Uterus (tissue), 4 donors: ENCODE data around the gene ACSF3. TPM values are rescaled to one million over a fixed set of nuclear protein-coding genes. Genes with fewer than 3 reads are reported as not detected.
"Not testable (repeated sequence)": the region's sequence is repeated elsewhere in the genome, so short reads cannot be mapped to it uniquely, and the experiment has no call there.

Experiments
- DNase-seq, 2 donors: peaks; one replicate each; pipeline ENCODE4 v3.0.0-alpha.2; 2019 to 2020
- H3K27ac ChIP-seq, 2 donors: fragments of 200-600 bp; sonication (generic); 1 replicate in 1 of 2; 2 replicates in 1 of 2; pipeline ENCODE4 v1.5.1; 2016 to 2018
- H3K27me3 ChIP-seq, 2 donors: fragments of 200-600 bp; sonication (generic); one replicate each; pipeline ENCODE4 v1.5.1; 2018 to 2019; ENCODE audit warnings: control low read depth in 1 of 2
- H3K36me3 ChIP-seq, 2 donors: fragments of 200-600 bp; sonication (generic); one replicate each; pipeline ENCODE4 v1.5.1; 2019; ENCODE audit warnings: control low read depth in 1 of 2
- H3K4me1 ChIP-seq, 2 donors: fragments of 200-600 bp; sonication (generic); one replicate each; pipeline ENCODE4 v1.5.1; 2018 to 2019; ENCODE audit warnings: control low read depth in 1 of 2
- H3K4me3 ChIP-seq, 2 donors: fragments of 200-600 bp; sonication (generic); 1 replicate in 1 of 2; 2 replicates in 1 of 2; pipeline ENCODE4 v1.5.1; 2018 to 2019; ENCODE audit warnings: mild to moderate bottlenecking in 1 of 2
- H3K9me3 ChIP-seq, 2 donors: fragments of 200-600 bp; sonication (generic); one replicate each; pipeline ENCODE4 v1.5.1; 2019; ENCODE audit warnings: control low read depth in 1 of 2
- CTCF ChIP-seq, 4 experiments: fragments of 200-600 bp in 2 of 4; fragments of 450-650 bp in 2 of 4; sonication (generic) in 2 of 4; IDR thresholded peaks; one replicate each; pipeline ENCODE4 v1.5.1; 2016 to 2019; ENCODE audit warnings: antibody characterized with exemption in 4 of 4, mild to moderate bottlenecking in 2 of 4, moderate library complexity in 1 of 4
- POLR2A ChIP-seq, 2 donors: fragments of 450-650 bp; IDR thresholded peaks; one replicate each; pipeline ENCODE4 v1.6.1; 2016; ENCODE audit warnings: antibody characterized with exemption in 2 of 2, mild to moderate bottlenecking in 1 of 2, moderate library complexity in 1 of 2
- intact Hi-C: fragments of 100-400 bp; cut with DNase I; formaldehyde crosslinking; loops from one replicate; pipeline ENCODE4 v1.15.1; 2023; ENCODE audit warnings: low total_unique reads
- total RNA-seq, 4 donors: library from RNA; depleted of rRNA in 3 of 4; stranded (reverse); fragments of >200 nt in 3 of 4; gene quantifications; one replicate each; pipeline versions ENCODE4 v1.1.0 to v1.2.4, GENCODE V29; 2014 to 2023
- donor health status: DM: yes; HTN: yes; CAD: no.

The ACSF3 gene
- total RNA-seq, 4 donors from 2014 or later = 7.4 to 39.0 (median 18.2) TPM

- H3K27me3 ChIP-seq = peaks cover 8 to 14% of the 10 kb centered on the region in 2 donors
These were observed 71.4 kb downstream of the ACSF3 start for GRCh38 chr16:89164847-89165680.

GRCh38 chr16:89165681-89165979 lies 72.0 kb downstream of the ACSF3 start:
- H3K36me3 ChIP-seq, H3K27ac ChIP-seq, intact Hi-C loops, DNase-seq, H3K4me1 ChIP-seq, H3K9me3 ChIP-seq, H3K4me3 ChIP-seq: not testable (repeated sequence)
- peaks cover 14 to 20% of the 10 kb centered on the region in 2 donors for H3K27me3 ChIP-seq

More at GRCh38 chr16:89164847-89165680, 71.4 kb downstream of the ACSF3 start:
- DNase-seq = no peak
- Histone ChIP-seq H3K9me3 (no peaks in the 10 kb centered on the region), H3K4me3 (no peak overlapping the region), H3K36me3 (no peaks in the 10 kb centered on the region), H3K27ac (no peak overlapping the region), H3K4me1 (no peaks in the 10 kb centered on the region)
- TF ChIP-seq CTCF (IDR thresholded peaks at IDR 0.05) = no peak
- TF ChIP-seq POLR2A (IDR thresholded peaks at IDR 0.05) = no peak
- intact Hi-C loops = no loop called here

GRCh38 chr16:89166696-89167424 lies 73.2 kb downstream of the ACSF3 start:
- Histone ChIP-seq H3K9me3 (no peaks in the 10 kb centered on the region), H3K36me3 (no peaks in the 10 kb centered on the region), H3K27ac (no peak overlapping the region), H3K4me3 (no peak overlapping the region), H3K4me1 (no peaks in the 10 kb centered on the region), H3K27me3 (peaks cover 19 to 22% of the 10 kb centered on the region in 2 donors)
- DNase-seq = no peak
- intact Hi-C loops = no loop called here
- no peak for TF ChIP-seq POLR2A (IDR thresholded peaks at IDR 0.05)

GRCh38 chr16:89167425-89167941 lies 73.8 kb downstream of the ACSF3 start:
- Histone ChIP-seq H3K9me3 (no peaks in the 10 kb centered on the region), H3K27ac (no peak overlapping the region), H3K4me1 (no peaks in the 10 kb centered on the region), H3K4me3 (no peak overlapping the region), H3K36me3 (no peaks in the 10 kb centered on the region), H3K27me3 (peaks cover 22 to 23% of the 10 kb centered on the region in 2 donors)
- DNase-seq = peak; percentile 46 to 50
- TF ChIP-seq POLR2A (IDR thresholded peaks at IDR 0.05) (no peak), CTCF (IDR thresholded peaks at IDR 0.05) (peak; percentile 37 to 77 (median 62))
- intact Hi-C loops = no loop called here

- no peak overlapping the region for H3K27ac ChIP-seq
- intact Hi-C loops = no loop called here
- no peaks in the 10 kb centered on the region for H3K4me1 ChIP-seq
- H3K9me3 ChIP-seq = no peaks in the 10 kb centered on the region
- peaks cover 22 to 23% of the 10 kb centered on the region in 2 donors for H3K27me3 ChIP-seq
- H3K36me3 ChIP-seq = no peaks in the 10 kb centered on the region
- DNase-seq = no peak
- TF ChIP-seq CTCF (IDR thresholded peaks at IDR 0.05) (no peak), POLR2A (IDR thresholded peaks at IDR 0.05) (no peak)
- H3K4me3 ChIP-seq = no peak overlapping the region
These were observed 74.9 kb downstream of the ACSF3 start for GRCh38 chr16:89168381-89169189.
